CD4-positive, CD25-positive, alpha-beta regulatory T cell (primary cell): ENCODE measurements around the gene HUNK. TPM values are rescaled to one million over a fixed set of nuclear protein-coding genes. Genes with fewer than 3 reads are reported as not detected.
A peak's percentile ranks its signal among the peaks of the same experiment; 100 is the strongest.

Experiments
- ATAC-seq, 2 donors: fragments of 150-1000 bp; cut with Tn5 transposase; one replicate each; pipeline ENCODE4 v1.10.0; 2021; ENCODE audit warnings: low read depth in 2 of 2, moderate number of reproducible peaks in 2 of 2, moderate library complexity in 1 of 2
- DNase-seq, 3 donors: peaks; one replicate each; pipeline versions ENCODE4 v3.0.0 to v3.0.0-alpha.2; 2012 to 2022; ENCODE audit warnings: mixed read lengths in 1 of 3
- H3K27ac ChIP-seq: one replicate; pipeline ENCODE4 v1.7.0; 2013; ENCODE audit warnings: mild to moderate bottlenecking, low read length; ENCODE audit not compliant: insufficient read depth, poor library complexity, severe bottlenecking
- H3K27me3 ChIP-seq: one replicate; pipeline ENCODE4 v1.7.0; 2013; ENCODE audit warnings: low read length; ENCODE audit not compliant: control insufficient read depth, insufficient read depth
- H3K36me3 ChIP-seq: one replicate; pipeline ENCODE4 v1.7.0; 2013; ENCODE audit warnings: mild to moderate bottlenecking, low read length, moderate library complexity; ENCODE audit not compliant: control insufficient read depth, insufficient read depth
- H3K4me1 ChIP-seq: 2 replicates; pipeline ENCODE4 v1.7.0; 2013; ENCODE audit warnings: mild to moderate bottlenecking, low read length; ENCODE audit not compliant: insufficient read depth, control insufficient read depth, poor library complexity, severe bottlenecking
- H3K4me3 ChIP-seq: one replicate; pipeline ENCODE4 v1.7.0; 2013; ENCODE audit warnings: low read depth, mild to moderate bottlenecking, low read length, moderate library complexity
- H3K9me3 ChIP-seq, 2 experiments: 1 replicate in 1 of 2; 2 replicates in 1 of 2; pipeline ENCODE4 v1.7.0; 2013; ENCODE audit warnings: low read length in 2 of 2, mild to moderate bottlenecking in 1 of 2, moderate library complexity in 1 of 2; ENCODE audit not compliant: control insufficient read depth in 2 of 2
- H3K27ac Mint-ChIP-seq, 3 donors: one replicate each; pipeline ENCODE4 v1.8.0; 2020 to 2022; ENCODE audit warnings: mild to moderate bottlenecking in 3 of 3, mixed read lengths in 3 of 3, moderate library complexity in 2 of 3
- H3K27me3 Mint-ChIP-seq: one replicate; pipeline ENCODE4 v1.8.0; 2022; ENCODE audit warnings: mild to moderate bottlenecking, mixed read lengths
- H3K36me3 Mint-ChIP-seq: one replicate; pipeline ENCODE4 v1.8.0; 2020; ENCODE audit warnings: mixed read lengths
- H3K4me1 Mint-ChIP-seq, 4 donors: one replicate each; pipeline ENCODE4 v1.8.0; 2020 to 2022; ENCODE audit warnings: mixed read lengths in 4 of 4, mild to moderate bottlenecking in 1 of 4
- H3K4me3 Mint-ChIP-seq, 4 donors: one replicate each; pipeline ENCODE4 v1.8.0; 2020 to 2022; ENCODE audit warnings: mild to moderate bottlenecking in 4 of 4, mixed read lengths in 4 of 4, moderate library complexity in 3 of 4
- H3K9me3 Mint-ChIP-seq, 7 donors: one replicate each; pipeline ENCODE4 v1.8.0; 2020 to 2022; ENCODE audit warnings: mixed read lengths in 7 of 7, mild to moderate bottlenecking in 3 of 7, moderate library complexity in 2 of 7
- polyA plus RNA-seq, 4 donors: library from polyadenylated mRNA; unstranded; fragments of 300-500 nt; fragmentation: Illumina TruSeq; gene quantifications; one replicate each; pipeline ENCODE4 v1.2.3, GENCODE V29; 2021
- total RNA-seq: library from RNA; stranded (reverse); gene quantifications from one replicate; pipeline ENCODE4 v1.2.3, GENCODE V29; 2022

HUNK gene
- total and polyA plus RNA-seq, 5 donors from 2014 or later, result not detected

- no peak overlapping the region for H3K4me3 Mint-ChIP-seq
- H3K9me3 ChIP-seq, result no peaks in the 10 kb centered on the region
- H3K27ac ChIP-seq, result no peak overlapping the region
- H3K4me1 ChIP-seq, result peaks cover 7% of the 10 kb centered on the region
- ATAC-seq (no peak), DNase-seq (no peak)
- no peak overlapping the region for H3K27ac Mint-ChIP-seq
- H3K4me3 ChIP-seq, result no peak overlapping the region
- peaks cover 54% of the 10 kb centered on the region for H3K27me3 Mint-ChIP-seq
- H3K4me1 Mint-ChIP-seq, result peaks cover 0 to 11% (median 2%) of the 10 kb centered on the region in 4 donors
- H3K9me3 Mint-ChIP-seq, result peaks cover 0 to 2% (median 0%) of the 10 kb centered on the region in 7 donors
- H3K36me3 ChIP-seq, result no peaks in the 10 kb centered on the region
- no peaks in the 10 kb centered on the region for H3K36me3 Mint-ChIP-seq
- H3K27me3 ChIP-seq, result peaks cover 10% of the 10 kb centered on the region
These were observed 465 bp downstream of the HUNK start for GRCh38 chr21:31873275-31873695.

- Mint-ChIP-seq H3K27me3 (peaks cover 54% of the 10 kb centered on the region), H3K4me3 (no peak overlapping the region), H3K4me1 (peaks cover 0 to 11% (median 2%) of the 10 kb centered on the region in 4 donors), H3K36me3 (no peaks in the 10 kb centered on the region), H3K9me3 (peaks cover 0 to 1% (median 0%) of the 10 kb centered on the region in 7 donors), H3K27ac (no peak overlapping the region)
- Histone ChIP-seq H3K4me1 (peaks cover 7% of the 10 kb centered on the region), H3K4me3 (no peak overlapping the region), H3K27ac (no peak overlapping the region), H3K9me3 (no peaks in the 10 kb centered on the region), H3K36me3 (no peaks in the 10 kb centered on the region), H3K27me3 (peaks cover 10% of the 10 kb centered on the region)
- ATAC-seq (no peak), DNase-seq (peak in 1 of 3 donors; percentile 42)
These were observed 1.1 kb downstream of the HUNK start for GRCh38 chr21:31873696-31874599.

DNA sequence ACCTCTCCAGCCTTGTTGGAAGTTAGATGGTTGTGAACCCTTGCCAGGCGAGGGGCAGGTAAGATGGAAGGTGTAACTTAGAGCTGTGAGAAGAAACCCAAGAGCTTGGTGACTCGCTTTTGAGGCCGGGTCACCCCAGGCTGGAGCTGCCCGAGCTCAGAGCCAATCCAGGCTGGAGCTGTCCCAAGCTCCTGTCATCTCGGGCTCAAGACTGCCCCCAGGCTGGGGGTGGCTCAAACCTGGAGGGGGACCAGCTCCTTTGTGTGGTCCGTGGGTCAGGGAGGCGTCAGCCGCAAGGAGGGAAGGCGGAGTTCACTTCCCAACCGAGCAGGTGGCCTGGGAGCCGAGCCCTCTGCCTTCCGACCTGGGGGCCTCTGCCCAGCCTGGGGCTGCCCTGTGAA is 2.0 kb downstream of the HUNK start:
- ATAC-seq (no peak), DNase-seq (no peak)
- H3K36me3 ChIP-seq, result no peaks in the 10 kb centered on the region
- peaks cover 0 to 11% (median 2%) of the 10 kb centered on the region in 4 donors for H3K4me1 Mint-ChIP-seq
- peaks cover 49% of the 10 kb centered on the region for H3K27me3 Mint-ChIP-seq
- peak overlapping the region in 2 of 4 donors; percentile 26 to 38 for H3K4me3 Mint-ChIP-seq
- H3K27ac Mint-ChIP-seq, result no peak overlapping the region
- H3K27me3 ChIP-seq, result peaks cover 8% of the 10 kb centered on the region
- no peaks in the 10 kb centered on the region for H3K9me3 ChIP-seq
- no peaks in the 10 kb centered on the region for H3K36me3 Mint-ChIP-seq
- H3K4me3 ChIP-seq, result no peak overlapping the region
- H3K4me1 ChIP-seq, result peaks cover 7% of the 10 kb centered on the region
- H3K9me3 Mint-ChIP-seq, result peaks cover 0 to 1% (median 0%) of the 10 kb centered on the region in 7 donors
- no peak overlapping the region for H3K27ac ChIP-seq

GRCh38 chr21:31875496-31876015 is 2.7 kb downstream of the HUNK start:
- ATAC-seq (no peak), DNase-seq (no peak)
- Mint-ChIP-seq H3K4me3 (peak overlapping the region in 1 of 4 donors; percentile 17), H3K36me3 (no peaks in the 10 kb centered on the region), H3K9me3 (peaks cover 0 to 2% (median 0%) of the 10 kb centered on the region in 7 donors), H3K27ac (no peak overlapping the region), H3K4me1 (peaks cover 0 to 11% (median 2%) of the 10 kb centered on the region in 4 donors), H3K27me3 (peaks cover 41% of the 10 kb centered on the region)
- peaks cover 7% of the 10 kb centered on the region for H3K4me1 ChIP-seq
- peaks cover 8% of the 10 kb centered on the region for H3K27me3 ChIP-seq
- no peak overlapping the region for H3K4me3 ChIP-seq
- no peak overlapping the region for H3K27ac ChIP-seq
- H3K36me3 ChIP-seq, result no peaks in the 10 kb centered on the region
- no peaks in the 10 kb centered on the region for H3K9me3 ChIP-seq

GRCh38 chr21:31877463-31877957 is 4.7 kb downstream of the HUNK start:
- DNase-seq (no peak), ATAC-seq (no peak)
- H3K4me1 Mint-ChIP-seq, result peaks cover 0 to under 1% (median 0%) of the 10 kb centered on the region in 4 donors
- no peaks in the 10 kb centered on the region for H3K36me3 Mint-ChIP-seq
- Histone ChIP-seq H3K4me3 (no peak overlapping the region), H3K27me3 (no peaks in the 10 kb centered on the region), H3K4me1 (peaks cover 3% of the 10 kb centered on the region), H3K9me3 (no peaks in the 10 kb centered on the region), H3K27ac (no peak overlapping the region), H3K36me3 (no peaks in the 10 kb centered on the region)
- no peak overlapping the region for H3K27ac Mint-ChIP-seq
- H3K9me3 Mint-ChIP-seq, result peaks cover 0 to 1% (median 0%) of the 10 kb centered on the region in 7 donors
- H3K27me3 Mint-ChIP-seq, result peaks cover 26% of the 10 kb centered on the region
- no peak overlapping the region for H3K4me3 Mint-ChIP-seq

DNA sequence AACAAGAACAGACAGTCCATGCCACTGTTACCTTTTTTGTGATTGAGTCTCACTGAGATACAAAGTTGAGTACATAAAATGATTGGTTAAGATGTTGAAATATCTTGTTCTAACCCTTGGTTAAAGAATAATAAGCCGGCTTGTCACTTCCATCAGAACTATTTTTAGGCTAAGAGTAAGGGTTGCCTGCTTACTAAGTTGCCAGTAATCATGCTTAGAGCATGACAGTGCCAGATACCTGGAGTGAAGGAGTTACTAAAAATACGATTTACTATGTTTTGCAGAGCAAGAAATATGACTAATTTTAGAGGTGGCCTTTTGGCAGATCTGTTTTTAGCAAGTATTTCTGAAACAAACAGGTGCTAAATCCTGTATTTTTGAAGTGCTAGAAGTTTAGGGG is 6.0 kb downstream of the HUNK start:
- no peaks in the 10 kb centered on the region for H3K36me3 ChIP-seq
- Mint-ChIP-seq H3K27me3 (peaks cover 29% of the 10 kb centered on the region), H3K9me3 (peaks cover 0 to 4% (median 0%) of the 10 kb centered on the region in 7 donors)

DNA sequence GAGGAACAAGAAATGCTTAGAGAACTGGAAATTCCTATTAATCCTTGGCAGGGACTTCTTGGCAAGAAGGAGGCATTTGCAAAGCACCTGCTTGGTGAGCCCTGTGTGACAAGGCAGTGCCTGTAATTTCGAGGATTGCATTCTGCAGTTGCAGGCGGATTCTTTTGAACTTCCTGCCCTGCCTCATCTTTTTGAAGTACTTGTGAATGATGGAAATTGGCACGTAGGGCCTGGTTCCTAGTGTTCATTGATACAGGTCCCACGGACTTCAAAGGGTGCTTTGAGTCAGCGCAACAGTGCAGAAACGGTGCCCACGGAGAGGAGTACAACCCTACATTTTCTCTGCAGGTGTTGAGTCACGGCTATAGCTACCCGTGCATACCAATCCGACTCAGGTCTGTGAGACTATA is 6.4 kb downstream of the HUNK start:
- Mint-ChIP-seq H3K4me1 (no peaks in the 10 kb centered on the region), H3K4me3 (no peak overlapping the region), H3K27ac (peak overlapping the region in 1 of 3 donors; percentile 44), H3K27me3 (peaks cover 28% of the 10 kb centered on the region), H3K36me3 (no peaks in the 10 kb centered on the region), H3K9me3 (peaks cover 0 to 4% (median 0%) of the 10 kb centered on the region in 7 donors)
- Histone ChIP-seq H3K4me3 (no peak overlapping the region), H3K27ac (no peak overlapping the region), H3K9me3 (no peaks in the 10 kb centered on the region), H3K4me1 (no peaks in the 10 kb centered on the region), H3K36me3 (no peaks in the 10 kb centered on the region), H3K27me3 (no peaks in the 10 kb centered on the region)
- ATAC-seq, result no peak
- no peak for DNase-seq

More for the DNA sequence above, 6.0 kb downstream of the HUNK start:
- H3K27ac Mint-ChIP-seq, result no peak overlapping the region
- no peaks in the 10 kb centered on the region for H3K4me1 Mint-ChIP-seq
- Histone ChIP-seq H3K9me3 (no peaks in the 10 kb centered on the region), H3K27ac (no peak overlapping the region), H3K4me1 (no peaks in the 10 kb centered on the region), H3K27me3 (no peaks in the 10 kb centered on the region), H3K4me3 (no peak overlapping the region)
- no peak overlapping the region for H3K4me3 Mint-ChIP-seq
- H3K36me3 Mint-ChIP-seq, result no peaks in the 10 kb centered on the region
- ATAC-seq, result no peak
- no peak for DNase-seq
